Stimulated activated CD4-positive, alpha-beta T cell treated with anti-CD3 and anti-CD28 coated beads, Interleukin-12 subunit alpha, Interleukin-12 subunit beta, amount 100 ng/mL, for 24 hours (primary cell): Measurements from ENCODE around the gene ADRB2.
"Not testable (repeated sequence)": the region's sequence is repeated elsewhere in the genome, so short reads cannot be mapped to it uniquely, and the experiment has no call there.

Experiments used
- DNase-seq, 2 experiments: peaks; one replicate each; pipeline ENCODE4 v3.0.0-alpha.2; 2020; ENCODE audit warnings: low read depth in 2 of 2

The ADRB2 gene

GRCh38 chr5:148826053-148826738 lies at the start of gene ADRB2:
TSS of gene ADRB2 (plus strand) at chr5:148826611. CDS start at chr5:148826832, 221 bp downstream.
- DNase-seq, result peak; percentile 71 to 77

DNA sequence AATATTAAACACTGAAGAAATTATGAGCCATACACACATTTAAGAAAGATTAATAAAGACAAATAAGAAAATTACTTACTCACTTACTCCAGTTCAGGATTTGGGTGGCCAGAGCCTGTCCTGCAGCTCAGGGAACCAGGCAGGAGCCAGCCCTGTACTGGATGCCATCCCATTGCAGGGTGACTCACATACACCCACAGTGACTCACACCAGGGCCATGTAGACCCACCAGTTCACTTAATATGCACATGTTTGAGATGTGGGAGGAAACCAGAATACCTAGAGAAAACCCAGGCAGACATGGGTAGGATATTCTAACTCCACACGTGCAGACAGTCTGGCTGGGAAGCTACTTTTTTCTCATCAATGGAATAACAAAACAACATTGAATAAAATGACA lies 49.6 kb upstream of the ADRB2 start:
- no peak for DNase-seq

DNA sequence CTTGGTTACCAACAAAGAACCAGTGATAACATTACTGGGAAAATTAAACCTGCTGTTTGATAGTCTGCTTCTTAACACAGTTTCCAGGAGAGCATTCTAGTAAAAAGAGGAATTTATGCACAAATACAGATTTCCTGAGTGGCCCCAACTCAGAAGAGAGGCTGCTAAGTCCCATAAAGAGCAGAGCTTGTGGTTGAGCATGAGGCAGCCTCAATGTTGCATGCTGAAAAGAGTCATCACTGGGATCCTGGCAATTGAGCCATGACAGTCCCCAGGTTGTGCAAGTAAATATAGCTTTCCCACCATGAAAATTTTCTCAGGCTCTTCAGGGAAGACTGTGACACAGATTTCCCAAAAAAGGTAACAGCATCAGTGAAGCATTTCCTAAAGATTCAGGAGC lies 47.5 kb upstream of the ADRB2 start:
- no peak for DNase-seq

DNA sequence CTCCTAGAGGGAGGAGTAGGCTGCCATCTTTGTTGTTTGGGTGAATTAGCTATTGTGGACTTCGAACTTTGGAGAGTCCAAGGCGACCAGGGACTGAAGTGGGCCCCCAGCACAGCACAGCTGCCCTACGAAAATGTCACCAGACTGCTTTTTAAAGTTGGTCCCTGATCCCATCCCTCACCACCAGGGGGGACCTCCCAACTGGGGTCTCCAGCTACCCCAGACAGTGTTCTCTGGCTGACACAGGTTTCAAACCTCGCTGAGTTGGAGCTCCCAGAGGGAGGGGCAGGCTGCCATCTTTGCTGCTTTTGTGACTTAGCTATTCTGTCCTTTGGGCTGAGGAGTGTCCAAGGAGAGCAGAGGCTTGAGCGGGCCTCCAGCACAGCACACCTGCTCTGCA lies 45.7 kb upstream of the ADRB2 start:
- no peak for DNase-seq

DNA sequence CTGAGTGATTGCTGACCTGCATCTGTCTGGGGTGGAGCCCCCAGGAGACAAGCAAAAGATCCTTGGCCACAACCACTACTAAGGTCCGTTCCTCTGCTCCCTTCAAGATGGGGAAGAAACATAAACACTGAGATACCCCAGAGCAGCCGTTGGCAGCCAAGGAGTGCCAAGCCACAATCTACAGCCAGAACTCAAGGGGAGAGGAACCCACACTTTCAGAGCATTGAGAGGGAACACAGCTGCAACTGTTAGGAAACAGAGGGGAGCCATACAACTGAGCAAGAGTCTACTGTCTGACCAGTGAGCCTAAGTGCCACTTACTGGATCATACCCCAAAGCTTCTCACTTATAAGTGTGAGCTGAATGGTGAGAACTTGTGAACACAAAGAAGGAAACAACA lies 44.6 kb upstream of the ADRB2 start:
- no peak for DNase-seq

DNA sequence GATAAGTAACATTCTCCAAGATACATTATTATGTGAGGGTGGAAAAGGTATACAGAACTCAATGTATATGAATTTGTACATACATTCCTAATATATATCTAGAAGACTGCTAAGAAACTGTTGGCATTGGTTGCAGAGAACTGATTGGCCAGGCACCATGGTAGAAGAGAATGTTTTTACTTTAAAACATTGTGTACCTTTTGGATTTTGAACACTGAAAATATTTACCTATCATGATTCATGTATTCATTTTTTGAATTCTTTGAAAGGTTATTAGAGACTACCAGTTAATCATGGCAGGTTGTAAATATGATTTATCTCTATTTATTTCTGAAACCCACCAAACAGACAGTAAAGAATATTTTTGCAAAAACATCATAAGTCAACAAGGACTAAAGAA lies 41.2 kb upstream of the ADRB2 start:
- no peak for DNase-seq

GRCh38 chr5:148786456-148786855 lies 40.0 kb upstream of the ADRB2 start:
- no peak for DNase-seq

GRCh38 chr5:148788636-148789035 lies 37.8 kb upstream of the ADRB2 start:
- DNase-seq, result no peak

DNA sequence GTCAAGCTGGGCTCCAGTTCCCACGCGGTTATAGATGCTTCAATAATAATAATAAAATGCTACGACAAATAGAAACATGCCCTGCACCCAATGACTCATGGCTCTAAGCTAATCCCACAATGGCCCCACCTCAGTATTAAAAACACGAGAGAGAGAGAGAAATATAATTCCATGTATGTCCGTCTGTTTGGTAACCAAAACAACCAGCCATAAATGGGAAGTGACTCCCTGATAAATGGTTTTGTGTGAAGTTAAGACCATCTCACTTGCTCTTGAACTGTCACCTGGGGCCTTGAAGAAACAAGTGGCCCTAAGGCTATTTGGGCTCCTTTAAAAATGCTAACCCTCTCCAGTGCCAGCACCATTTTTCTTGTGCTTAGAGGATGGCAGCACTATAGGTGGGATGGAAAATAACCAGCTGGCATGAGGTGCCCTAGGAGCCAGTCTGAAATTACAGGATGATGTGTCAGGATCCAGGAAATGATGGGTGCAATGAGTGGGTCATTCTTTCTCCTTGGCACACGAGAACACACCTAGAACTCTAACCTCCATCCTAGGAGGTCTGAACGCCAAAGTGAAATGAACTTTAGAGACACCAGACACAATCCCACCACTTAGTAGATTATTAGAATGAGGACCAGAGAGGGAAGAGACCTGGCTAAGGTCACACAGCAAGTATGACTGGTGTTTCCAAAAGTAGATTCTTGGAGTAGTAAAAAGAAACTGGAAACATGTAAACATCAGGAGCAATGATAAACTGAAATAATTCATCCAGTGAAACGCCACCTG lies 35.7 kb upstream of the ADRB2 start:
- DNase-seq, result no peak

- DNase-seq, result peak in 1 of 2 experiments; percentile 28
Measured at GRCh38 chr5:148791334-148791667, 35.1 kb upstream of the ADRB2 start.

- no peak for DNase-seq
Measured at GRCh38 chr5:148791696-148792095, 34.7 kb upstream of the ADRB2 start.

- DNase-seq, result no peak
Measured at GRCh38 chr5:148792744-148793143, 33.7 kb upstream of the ADRB2 start.

- no peak for DNase-seq
Measured at GRCh38 chr5:148793261-148793660, 33.1 kb upstream of the ADRB2 start.

- DNase-seq, result no peak
Measured at GRCh38 chr5:148794275-148794674, 32.1 kb upstream of the ADRB2 start.

GRCh38 chr5:148794729-148795561 lies 31.5 kb upstream of the ADRB2 start:
- no peak for DNase-seq

- no peak for DNase-seq
Measured at GRCh38 chr5:148796936-148797335, 29.5 kb upstream of the ADRB2 start.

GRCh38 chr5:148798786-148799185 lies 27.6 kb upstream of the ADRB2 start:
- DNase-seq, result no peak

DNA sequence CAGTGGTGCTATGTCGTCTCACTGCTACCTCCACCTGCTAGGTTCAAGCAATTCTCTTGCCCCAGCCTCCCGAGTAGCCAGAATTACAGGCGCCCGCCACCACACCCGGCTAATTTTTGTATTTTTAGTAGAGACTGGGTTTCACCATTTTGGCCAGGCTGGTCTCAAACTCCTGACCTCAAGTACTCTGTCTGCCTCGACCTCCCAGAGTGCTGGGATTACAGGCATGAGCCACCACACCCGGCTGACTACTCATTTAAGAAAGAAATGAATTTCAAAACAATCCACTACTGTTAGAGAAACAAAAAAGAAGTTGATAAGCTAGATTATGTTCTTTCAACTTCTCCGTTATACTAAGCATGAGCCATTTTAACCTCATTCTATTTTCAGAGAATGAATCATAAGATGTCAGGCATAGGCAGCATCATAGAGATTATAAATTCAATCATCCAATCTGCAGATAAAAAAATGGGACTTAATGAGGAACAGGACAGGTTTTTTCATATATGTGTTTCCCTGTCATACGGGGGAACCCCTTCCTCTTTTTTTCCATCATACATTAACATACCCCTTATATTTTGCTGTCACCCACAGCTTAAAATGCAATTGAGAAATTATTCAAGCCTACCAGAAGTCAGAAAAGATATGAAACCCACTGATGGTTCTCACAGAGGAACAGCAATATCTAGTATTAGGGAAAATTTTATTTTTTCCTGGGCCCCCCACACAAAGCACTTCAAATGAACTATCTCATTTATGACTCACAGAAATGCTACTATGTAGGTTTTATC lies 26.5 kb upstream of the ADRB2 start:
- DNase-seq, result no peak

- DNase-seq, result no peak
Measured at GRCh38 chr5:148801682-148802276, 24.6 kb upstream of the ADRB2 start.

GRCh38 chr5:148803451-148803850 lies 23.0 kb upstream of the ADRB2 start:
- not testable (repeated sequence) for DNase-seq

- DNase-seq, result no peak
Measured at GRCh38 chr5:148804393-148804792, 22.0 kb upstream of the ADRB2 start.
